Stimulated activated CD4-positive, alpha-beta T cell treated with anti-CD3 and anti-CD28 coated beads, Interleukin-12 subunit alpha, Interleukin-12 subunit beta, amount 100 ng/mL, for 48 hours (primary cell): ENCODE data around the gene DYNLT4.
A peak's percentile ranks its signal among the peaks of the same experiment; 100 is the strongest.
"Not testable (repeated sequence)": the region's sequence is repeated elsewhere in the genome, so short reads cannot be mapped to it uniquely, and the experiment has no call there.

Source experiments
- DNase-seq, 3 donors: peaks; one replicate each; pipeline ENCODE4 v3.0.0-alpha.2; 2020; ENCODE audit warnings: low read depth in 2 of 3, low spot score in 1 of 3

The DYNLT4 gene

DNA sequence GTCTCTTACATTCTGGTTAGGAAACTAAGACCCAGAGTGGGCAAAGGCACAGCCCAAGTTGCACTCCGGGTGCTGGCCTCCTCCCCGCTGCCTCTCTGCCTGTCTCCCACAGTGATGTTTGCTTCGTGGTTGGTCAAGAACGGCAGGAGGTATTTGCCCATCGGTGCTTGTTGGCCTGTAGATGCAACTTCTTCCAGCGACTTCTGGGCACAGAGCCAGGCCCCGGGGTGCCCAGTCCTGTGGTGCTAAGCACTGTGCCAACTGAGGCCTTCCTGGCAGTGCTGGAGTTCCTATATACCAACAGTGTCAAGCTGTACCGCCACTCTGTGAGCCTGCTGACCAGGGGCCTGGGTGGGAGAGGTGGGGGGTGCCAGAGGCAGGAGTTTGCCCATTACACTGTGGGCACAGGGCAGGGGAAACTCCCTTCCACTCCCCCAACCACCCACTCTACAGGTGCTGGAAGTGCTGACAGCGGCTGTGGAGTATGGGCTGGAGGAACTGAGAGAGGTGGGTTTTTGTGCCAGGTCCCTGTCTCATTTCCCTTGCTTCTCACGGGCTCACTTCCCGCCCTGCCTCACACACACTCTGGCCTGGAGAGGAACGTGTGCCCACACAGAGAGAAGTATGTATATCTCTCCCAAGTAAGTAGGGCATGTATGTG lies 3.1 kb upstream of the DYNLT4 start:
- no peak for DNase-seq

DNA sequence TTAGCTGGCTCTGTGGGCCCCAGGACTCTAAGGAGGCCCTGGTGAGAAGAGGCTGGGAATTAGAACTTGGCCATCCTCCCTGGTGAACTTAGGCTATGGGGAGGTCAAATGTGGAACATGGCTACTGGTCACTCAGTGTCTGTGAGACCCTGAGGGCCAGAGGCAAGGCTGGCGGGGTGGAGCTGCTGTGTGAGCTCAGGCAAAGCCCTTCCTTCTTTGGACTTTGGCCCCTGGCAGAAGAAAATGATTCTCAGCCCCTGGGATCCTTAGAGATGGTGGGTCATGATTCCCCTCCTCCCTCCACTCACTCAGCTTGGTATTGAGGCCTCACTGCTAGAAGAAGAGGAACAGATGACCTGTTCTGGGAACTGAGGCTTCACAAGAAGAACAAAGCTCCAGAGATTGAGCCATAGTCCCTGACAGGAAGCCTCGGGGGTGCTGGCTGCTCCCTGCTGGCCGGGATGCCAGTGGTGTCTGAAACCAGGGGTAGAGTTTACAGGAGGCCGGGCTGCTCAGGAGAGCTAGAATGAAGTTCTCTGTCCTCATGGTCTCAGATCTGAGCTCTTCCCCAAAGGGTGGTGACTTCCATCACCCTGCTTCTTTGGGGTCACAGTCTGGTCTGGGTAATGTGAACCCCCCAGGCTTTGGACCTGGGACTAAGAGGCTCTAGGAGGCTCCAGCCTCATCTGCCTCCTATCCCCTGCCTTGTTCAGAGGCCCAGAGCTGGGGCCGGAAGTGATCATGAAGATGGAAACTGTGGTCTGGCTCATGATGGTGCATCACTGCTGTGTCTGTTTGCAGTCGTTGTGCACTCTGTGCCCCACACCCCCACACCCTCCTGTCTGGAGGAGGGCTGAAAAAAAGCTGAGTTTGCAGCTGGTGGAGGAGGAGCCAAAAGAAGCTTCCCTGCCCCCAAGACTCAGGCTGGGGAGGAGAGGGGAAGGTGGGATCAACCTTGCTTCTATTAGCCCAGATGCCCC lies 2.1 kb upstream of the DYNLT4 start:
- DNase-seq, result peak; percentile 85 to 86 (median 85)

DNA sequence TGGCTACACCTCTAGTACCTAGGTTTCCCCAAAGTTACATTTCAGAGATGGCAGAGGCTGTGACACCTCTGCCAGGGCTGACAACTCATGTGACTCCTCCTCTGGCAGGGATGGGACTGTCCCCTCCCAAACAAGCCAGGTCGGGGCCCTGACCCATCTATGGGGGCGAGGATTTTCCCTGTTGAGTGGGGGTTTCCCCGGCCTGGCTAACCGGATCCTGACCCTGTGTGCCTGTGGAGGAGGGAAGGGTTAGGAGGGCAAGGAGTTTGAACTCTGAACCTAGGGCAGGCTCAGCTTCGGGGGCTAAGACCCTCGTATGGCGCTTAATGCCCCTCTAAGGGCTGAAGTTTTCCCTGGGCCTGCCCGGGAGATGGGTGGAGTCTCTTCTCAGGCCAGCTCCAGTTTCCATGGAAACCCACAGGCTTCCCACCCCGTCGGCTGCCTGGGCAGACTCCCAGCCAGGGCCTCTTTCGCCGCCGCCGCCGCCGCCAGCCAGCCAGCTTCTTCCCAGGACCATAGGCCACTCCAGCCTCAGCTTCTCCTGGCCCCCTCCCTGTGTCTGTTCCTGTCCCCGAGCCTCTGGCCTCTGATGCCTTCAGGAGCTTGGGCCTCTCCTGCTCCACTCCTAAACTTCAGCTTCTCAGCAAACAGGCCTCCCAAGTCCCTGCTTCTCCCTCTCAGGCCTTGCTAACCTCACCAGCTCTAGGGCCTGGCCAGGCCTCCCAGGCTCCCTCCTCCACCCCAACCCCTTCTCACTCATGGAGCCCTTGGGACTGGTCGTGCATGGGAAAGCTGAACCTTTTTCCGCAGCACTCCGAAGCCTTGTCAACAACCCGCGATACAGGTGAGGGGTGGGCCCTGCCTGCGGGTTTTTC lies 1.1 kb upstream of the DYNLT4 start, which contains the start of gene BTBD19:
Gene BTBD19 (plus strand): TSS at position 461 of the 875 bp plus-strand sequence. CDS start 298 bp downstream, at position 759.
- peak; percentile 78 to 82 (median 82) for DNase-seq

DNA sequence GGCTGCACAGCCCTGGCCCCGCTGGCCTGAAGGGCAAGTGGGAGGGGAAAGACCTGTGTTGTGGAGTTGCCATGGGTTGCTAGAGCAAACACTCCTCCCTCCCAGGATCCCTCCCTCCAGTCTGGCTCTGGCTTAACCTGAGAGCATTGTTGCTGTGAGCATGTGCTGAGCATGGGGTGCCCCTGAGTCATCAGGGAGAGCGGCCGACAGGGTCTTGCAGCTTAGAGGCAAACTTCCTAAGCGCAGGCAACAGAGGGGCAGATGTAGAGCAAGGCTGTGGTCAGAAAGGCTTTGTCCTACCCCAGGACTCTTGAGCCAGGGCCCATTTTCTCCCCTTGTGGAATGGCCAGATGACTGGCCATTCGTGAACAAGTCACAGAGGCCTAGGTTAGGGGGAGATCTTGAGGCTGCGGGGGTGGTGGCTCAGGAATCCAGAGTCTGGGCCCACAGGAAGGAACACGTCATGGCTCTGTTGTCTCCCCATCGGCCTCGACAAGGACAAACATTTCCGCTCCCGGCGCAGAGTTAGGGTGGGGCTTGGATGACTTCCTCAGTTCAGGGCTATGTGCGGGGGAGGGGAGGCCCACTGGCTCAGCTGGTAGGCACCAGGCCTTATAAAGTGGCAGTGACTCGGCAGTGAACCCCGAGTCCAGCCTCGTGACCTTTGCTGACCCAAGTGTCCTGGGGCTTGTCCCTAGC lies 362 bp upstream of the DYNLT4 start:
- peak; percentile 84 to 88 (median 87) for DNase-seq

DNA sequence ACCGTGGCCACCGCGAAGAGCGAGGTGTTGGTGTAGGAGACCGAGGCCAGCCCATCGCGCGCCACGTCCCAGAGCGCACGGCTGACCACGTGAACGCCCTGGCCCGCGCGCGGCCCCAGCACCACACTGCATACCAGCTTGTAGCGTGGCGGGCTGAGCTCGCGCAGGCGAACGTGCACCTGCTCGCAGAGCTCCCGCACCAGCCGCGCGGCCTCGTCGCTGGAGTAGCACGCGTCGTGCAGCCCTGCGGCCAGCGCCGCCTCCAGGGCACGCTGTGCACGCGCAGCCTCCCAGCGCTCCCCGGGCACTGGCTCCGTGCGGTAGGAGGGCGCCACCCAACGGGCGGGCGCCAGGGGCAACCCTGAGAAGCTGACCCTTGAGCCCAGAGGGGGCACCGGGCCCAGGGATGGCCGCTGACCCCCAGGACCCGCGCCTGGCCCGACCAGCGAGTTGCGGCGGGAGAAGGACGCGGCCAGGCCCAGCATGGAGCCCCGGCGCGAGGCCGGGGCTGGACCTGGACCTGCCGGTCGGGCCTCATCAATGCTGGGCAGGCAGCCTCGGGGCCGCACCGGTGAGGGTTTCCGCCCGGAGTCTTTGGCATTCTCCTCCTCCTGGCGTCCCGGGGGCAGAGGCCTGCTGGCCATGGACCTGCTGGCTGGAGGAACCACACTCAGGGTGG lies 987 bp downstream of the DYNLT4 start:
- DNase-seq, result no peak

DNA sequence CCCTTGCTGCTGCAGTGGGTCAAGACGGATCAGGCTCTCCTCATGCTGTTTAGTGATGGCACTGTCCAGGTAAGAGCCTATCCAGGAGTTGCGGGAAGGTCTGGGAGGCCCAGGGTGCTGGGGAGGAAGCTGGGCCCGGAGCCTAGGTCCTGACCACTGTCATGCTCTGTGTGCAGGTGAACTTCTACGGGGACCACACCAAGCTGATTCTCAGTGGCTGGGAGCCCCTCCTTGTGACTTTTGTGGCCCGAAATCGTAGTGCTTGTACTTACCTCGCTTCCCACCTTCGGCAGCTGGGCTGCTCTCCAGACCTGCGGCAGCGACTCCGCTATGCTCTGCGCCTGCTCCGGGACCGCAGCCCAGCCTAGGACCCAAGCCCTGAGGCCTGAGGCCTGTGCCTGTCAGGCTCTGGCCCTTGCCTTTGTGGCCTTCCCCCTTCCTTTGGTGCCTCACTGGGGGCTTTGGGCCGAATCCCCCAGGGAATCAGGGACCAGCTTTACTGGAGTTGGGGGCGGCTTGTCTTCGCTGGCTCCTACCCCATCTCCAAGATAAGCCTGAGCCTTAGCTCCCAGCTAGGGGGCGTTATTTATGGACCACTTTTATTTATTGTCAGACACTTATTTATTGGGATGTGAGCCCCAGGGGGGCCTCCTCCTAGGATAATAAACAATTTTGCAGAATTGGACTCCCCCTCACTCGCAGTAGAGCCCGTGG lies 1.7 kb downstream of the DYNLT4 start:
- DNase-seq, result no peak

DNA sequence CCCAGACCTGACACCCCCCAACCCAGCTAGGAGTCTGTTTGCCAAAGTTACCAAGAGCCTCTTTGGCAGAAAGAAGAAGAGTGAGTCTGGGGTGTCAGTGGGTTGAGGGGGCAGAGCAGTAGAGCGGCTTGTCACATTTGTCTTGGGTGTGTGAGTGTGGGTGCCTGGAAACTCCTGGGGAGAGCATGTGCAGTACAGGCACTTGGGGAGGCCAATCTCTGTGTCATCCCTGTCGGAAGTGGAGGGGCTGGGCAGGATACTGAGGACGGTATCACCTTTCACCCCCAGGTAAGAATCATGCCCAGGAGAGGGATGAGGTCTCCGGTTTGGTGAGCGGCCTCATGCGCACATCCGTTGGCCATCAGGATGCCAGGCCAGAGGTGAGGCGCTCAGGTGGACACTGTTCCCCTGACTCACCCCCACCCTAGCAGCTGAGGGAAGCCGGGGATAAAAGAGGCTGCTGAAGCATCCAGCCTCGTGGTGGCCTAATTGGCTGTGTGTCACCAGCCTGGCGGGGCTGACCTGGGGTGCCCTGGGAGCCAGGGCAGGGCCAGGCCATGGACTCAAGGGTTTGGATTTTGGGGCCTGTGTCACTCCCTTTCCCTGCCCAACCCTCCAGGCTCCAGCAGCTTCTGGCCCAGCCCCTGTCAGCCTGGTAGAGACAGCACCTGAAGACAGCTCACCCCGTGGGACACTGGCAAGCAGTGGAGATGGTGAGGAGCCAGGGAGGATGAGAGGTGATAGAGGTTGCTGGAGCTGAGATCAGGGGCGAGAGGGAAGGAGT lies 3.6 kb downstream of the DYNLT4 start:
- DNase-seq, result no peak

DNA sequence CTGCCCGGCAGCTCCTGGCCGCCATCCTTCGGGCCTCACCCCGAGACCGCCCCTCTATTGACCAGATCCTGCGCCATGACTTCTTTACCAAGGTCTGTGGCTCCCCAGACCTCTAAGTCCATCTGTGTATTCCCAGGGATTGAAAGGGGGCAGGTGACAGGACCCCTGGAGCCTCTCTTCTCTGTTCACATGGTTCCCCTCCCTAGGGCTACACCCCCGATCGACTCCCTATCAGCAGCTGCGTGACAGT lies 4.2 kb downstream of the DYNLT4 start:
- no peak for DNase-seq

DNA sequence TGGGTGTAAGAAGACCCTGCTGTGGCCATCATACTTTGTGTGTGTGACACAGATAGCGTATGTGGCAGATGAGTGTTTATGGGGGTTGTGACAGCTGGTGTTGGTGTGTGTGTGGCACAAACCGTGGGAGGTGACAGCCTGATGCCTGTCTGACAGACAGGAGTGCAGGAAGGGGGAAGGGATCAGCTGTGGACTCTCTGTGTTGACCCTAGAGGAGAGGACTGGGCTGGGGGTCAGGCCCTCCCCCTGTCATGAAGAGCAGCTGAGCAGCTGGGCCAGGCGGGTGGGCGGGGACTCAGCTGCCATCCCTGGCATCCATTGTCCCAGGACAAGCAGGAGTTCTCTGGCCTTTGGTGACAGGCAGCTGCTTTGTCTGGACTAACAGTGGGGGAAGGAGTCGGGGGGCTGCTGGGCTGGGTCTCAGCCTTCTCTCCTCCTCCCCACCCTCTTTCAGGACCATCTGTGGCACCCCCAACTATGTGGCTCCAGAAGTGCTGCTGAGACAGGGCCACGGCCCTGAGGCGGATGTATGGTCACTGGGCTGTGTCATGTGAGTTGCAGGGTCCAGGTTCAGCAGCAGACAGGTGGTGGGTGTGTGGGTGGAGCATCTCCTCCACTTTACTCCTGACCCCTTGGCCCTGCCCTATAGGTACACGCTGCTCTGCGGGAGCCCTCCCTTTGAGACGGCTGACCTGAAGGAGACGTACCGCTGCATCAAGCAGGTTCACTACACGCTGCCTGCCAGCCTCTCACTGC lies 4.7 kb downstream of the DYNLT4 start:
- DNase-seq, result no peak

DNA sequence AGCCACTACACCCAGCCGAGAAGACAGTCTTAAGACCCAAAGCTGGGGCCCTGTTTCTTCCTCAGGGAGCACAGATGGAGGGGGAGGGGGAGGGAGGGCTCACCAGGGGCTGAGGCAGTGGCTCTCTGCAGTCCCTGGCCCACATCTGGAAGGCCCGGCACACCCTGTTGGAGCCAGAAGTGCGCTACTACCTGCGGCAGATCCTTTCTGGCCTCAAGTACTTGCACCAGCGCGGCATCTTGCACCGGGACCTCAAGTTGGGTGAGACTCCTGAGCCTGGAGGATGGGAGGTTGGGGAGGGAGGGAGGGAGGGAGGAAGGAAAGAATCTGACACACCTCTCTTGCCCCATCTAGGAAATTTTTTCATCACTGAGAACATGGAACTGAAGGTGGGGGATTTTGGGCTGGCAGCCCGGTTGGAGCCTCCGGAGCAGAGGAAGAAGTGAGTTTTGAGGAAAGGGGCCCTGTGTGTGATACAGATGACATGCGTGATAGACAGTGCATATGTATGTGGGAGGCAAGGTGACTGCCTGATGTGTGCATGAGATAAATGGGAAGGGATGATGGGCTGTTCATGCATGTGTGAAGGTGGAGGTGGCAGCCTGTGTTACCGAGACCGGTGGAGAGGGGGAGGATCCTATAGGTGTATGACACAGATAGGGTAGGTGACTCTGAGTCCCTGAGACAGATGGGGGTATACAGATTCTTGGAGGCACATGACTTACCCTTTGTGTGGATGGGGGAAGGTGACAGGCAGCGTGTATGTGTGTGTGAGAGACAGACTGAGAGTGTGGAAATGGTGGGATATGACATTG lies 5.5 kb downstream of the DYNLT4 start:
- DNase-seq, result no peak

DNA sequence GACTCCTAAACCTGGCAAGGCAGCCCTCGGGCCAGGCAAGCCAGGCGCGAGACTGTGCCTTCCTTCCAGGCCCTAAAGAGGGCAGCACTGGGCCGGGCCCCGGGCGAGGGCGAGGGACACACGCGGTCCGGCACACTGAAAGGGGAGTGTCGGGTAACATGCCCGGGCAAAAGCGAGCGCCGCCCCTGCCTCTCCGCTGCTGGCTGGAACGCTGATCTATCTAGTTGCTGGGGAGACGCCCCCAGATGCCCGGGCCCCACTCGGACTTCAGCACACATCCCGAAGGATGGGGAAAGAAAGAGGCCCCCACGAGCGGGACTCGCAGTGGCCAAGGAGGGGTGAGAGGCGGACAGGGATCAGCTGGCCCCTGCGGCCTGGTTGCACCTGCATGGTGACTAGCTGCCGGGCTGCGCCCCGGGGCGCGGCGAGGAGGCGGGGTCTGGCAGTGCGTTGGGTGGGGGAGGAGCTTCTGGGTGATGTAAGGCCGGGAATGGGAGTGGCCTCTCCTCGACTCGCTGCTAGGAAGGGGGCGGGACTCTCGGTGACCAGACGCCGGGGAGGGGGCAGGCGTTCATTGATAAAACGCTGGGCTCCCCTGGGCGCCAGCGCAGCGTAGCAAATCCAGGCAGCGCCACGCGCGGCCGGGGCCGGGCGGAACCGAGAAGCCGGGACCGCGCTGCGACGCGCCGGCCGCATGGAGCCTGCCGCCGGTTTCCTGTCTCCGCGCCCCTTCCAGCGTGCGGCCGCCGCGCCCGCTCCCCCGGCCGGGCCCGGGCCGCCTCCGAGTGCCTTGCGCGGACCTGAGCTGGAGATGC lies 7.2 kb downstream of the DYNLT4 start, which contains the start of gene PLK3:
Gene PLK3 (plus strand): TSS at position 608 of the 815 bp plus-strand sequence. CDS start 87 bp downstream, at position 695.
- DNase-seq, result peak; percentile 97 to 98 (median 98)

DNA sequence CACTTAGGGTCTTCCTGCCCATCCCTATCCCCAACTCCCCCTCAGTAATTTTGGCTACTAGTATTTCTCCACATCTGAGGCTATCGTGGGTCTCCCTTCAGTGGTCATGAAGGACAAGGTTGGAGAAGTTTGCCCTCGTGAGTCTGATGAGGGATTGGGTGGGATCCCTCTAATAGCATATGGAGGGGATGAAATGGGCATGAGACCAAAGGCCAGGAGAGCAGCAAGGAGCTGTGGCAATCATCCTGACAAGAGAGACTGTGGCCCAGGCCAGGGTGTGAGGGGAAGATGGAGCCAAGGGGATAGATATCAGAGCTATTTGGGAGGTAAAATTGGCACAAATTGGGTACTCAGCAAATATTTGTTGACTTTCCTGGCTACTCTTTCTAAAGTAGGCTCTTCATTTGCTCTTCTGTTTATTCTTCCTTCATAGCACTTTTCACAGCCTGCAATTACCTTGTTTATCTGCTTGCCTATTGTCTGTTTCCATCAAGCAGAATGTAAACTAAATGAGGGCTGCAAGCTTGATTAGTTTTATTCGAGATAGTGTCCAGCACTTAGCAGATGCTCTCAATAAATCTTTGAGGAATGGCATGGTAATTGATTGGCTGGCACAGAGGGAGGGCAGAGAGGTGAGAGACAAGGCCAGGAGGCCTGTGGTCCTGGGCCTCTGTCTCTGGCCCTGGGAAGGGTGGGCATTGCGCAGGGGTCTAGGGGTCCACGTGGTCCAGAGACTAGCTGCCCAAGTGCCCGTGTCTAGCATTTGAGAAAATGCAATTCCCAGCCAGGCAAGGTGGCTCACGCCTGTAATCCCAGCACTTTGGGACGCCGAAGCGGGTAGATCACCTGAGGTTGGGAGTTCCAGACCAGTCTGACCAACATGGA lies 8.4 kb downstream of the DYNLT4 start:
- no peak for DNase-seq

DNA sequence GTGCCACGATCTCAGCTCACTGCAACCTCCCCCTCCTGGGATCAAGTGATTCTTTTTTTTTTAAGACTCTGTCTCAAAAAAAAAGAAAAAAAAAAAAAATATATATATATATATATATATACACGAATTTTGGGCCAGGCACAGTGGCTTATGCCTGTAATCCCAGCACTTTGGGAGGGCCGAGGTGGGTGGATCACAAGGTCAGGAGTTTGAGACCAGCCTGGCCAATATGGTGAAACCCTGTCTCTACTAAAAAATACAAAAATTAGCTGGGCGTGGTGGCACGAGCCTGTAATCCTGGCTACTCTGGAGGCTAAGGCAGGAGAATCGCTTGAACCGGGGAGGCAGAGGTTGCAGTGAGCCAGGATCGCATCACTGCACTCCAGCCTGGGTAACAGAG lies 9.3 kb downstream of the DYNLT4 start:
- DNase-seq, result not testable (repeated sequence)

DNA sequence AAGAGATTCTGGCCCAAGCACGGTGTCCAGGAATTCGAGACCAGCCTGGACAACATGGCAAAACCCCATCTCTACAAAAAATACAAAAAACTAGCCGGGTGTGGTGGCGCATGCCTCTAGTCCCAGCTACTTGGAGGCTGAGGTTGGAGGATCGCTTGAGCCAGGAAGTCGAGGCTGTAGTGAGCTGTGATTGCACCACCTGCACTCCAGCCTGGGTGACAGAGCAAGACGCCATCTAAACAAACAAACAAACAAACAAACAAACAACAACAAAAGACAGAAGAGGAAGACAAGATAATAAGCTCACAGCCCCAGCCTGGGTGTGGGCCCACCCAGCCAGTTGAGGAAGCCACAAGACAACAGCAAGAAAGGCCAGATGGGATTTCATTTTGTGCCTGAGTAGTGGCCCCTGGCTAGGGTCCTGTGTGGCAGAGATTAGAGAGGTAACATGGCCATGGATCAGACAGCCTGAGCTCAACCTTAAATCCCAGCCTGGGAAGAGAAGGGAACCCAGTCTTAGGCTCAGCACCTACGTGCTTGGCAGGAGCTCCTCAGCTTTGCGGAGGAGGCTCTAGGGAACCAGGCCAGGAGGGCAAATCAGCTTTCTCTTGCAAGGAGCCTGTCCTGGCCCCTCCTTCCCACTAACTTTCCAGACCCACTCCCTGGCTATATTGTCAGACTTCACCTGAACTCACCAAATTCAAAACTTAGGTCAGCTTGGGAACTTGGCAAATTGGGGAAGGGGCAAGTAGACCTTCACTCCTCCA lies 14.2 kb downstream of the DYNLT4 start:
- no peak for DNase-seq
